Midbrain (tissue), 1 donor: Measurements from ENCODE around the gene TMEM47.

Experiments used
- DNase-seq: peaks from one replicate; lab custom pipeline; 2025; lab: John Stamatoyannopoulos, UW

Gene TMEM47

GRCh38 chrX:34585561-34585960 is 71.5 kb downstream of the TMEM47 start:
- DNase-seq = no peak

GRCh38 chrX:34584781-34585180 is 72.3 kb downstream of the TMEM47 start:
- no peak for DNase-seq

GRCh38 chrX:34580069-34580468 is 77.0 kb downstream of the TMEM47 start:
- no peak for DNase-seq

- peak; percentile 32 for DNase-seq
Measured at GRCh38 chrX:34578237-34578636, 78.8 kb downstream of the TMEM47 start.
